ENCODE data around the gene PTPN2. TPM values are rescaled to one million over a fixed set of nuclear protein-coding genes. Genes with fewer than 3 reads are reported as not detected.
A peak's percentile ranks its signal among the peaks of the same experiment; 100 is the strongest.

Gene PTPN2
- total RNA-seq, 1 donor from 2014 or later, result 38.5 TPM

DNA sequence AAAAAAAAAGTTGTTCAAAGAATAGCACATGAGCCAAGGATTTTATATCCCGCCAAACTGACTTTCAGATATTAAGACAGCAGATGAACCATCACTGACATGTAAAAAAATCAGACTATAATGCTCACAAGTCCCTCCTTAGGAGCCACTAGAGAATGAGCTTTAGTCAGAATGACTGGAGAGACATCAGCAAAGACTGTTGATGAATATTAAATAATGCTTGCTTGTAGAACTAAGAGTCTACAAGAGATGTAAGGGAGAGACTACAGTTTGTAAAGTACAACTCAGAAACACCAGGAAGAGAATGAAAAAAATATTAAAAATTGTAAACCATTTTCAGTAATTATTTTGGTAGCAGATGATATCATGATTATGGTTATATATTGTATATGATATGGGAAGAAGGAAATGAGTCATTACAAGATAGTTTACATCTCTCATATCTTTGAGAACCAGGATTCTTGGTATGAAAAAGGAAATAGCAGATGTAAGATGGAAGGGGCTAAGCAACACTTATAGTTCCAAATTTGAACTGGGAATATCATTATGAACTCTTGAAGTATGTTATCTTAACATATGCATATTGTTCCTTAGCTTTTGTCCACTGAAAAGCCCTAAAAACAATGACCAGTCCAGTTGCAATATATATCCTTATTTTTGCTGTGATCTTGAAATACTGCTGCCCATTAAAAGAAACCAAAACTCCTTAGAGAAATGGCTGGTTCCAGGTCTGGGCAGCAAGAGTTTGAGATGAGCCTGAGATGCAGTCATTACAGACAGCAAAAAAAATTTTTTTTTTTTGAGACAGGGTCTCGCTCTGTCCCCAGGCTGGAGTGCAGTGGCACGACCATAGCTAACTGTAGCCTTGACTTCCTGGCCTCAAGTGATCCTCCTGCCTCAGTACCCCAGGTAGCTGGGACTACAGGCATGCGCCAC is 55.7 kb downstream of the PTPN2 start:
- DNase-seq (ENCODE audit: low read depth), result no peak

DNA sequence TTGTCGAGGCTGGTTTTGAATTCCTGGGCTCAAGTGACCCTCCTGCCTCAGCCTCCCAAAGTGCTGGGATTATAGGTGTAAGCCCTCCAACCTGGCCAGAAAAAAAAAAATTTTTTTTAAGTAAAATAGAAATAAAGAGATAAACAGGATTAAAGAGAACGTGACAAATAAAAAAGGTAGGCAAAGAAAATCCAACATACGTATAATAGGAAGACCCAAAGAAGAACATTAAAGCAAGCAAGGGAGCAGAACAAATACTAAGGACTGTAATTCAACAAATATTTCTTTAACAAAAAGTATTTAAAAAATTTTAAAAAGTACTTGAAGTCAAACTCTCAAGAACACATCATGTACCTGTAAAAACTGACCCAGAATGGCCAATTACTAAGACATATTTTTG is 56.4 kb downstream of the PTPN2 start:
- DNase-seq (ENCODE audit: low read depth), result no peak

DNA sequence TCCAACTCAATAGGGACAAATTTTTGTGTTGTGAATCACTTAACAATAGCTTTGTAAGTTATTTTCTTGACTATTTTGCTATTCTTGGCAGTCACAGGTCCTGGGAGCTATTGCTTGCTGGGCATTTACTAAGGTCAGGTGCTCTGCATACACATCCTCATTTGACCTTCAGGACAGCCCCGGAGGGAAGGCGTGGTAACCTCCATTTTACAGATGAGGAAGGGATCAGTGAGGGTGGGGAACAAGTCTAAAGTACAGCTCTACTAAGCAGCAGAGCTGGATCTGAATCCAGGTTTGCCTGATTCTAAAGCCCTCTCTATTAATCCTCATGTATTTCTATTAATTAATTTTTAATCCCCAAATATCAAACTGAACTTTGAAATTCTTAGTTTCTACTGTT is 58.8 kb downstream of the PTPN2 start:
- DNase-seq (ENCODE audit: low read depth), result no peak

DNA sequence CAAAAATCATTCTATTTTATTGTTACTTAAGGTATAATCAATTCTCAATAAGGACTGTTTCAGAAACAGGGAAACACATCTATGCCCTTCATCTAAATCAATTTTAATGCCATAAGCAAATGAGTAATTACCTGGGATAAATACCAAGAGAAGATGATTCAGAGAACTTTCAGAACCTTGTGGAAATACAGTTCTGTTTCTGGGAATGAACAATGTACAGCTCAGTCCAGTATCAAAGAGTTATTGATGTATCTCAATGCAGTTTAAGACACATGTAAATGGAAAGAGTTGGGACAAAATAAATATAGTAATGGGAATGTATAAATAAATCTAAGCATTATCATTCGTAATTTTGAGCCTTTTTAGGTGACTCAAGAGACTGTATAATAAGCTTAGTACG is 60.1 kb downstream of the PTPN2 start:
- no peak for DNase-seq (ENCODE audit: low read depth)

DNA sequence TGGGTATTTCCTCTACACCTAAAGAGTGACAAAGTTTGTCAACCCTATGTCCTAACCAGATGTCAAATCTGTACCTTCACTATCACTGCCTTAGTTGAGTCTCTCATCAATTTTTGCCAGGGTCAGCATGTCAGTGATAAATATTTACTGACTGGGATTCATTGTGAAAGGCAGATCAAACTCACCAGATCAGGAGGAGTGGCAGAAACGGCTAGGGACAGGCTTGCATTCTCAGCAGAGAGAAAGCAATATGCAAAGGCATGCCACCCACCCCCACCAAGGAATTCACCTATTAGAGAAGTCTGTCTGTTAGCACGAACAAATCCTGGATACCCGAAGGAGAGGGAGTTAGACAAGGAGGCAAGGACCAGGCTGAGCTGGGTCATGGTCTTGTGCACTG is 62.6 kb downstream of the PTPN2 start:
- DNase-seq (ENCODE audit: low read depth), result no peak

DNA sequence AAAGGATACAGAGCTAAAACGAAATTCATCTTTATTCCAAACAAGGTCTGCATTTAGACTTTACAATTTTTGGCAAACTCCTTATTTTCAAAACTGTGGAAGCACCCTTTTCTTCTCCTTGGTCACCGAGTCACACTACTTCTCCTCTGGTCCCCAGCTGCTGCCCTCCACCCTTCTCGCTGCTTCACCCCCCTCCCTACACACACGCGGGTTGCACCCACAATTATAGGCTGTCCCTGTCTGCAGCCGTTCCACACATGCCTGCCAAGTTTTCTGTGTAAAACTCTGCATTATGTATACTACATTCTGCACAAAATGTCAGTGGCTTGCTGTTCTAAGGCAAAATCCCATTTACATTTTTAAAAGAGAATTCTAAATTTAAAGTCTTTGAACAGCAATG is 63.5 kb downstream of the PTPN2 start:
- DNase-seq (ENCODE audit: low read depth), result no peak

DNA sequence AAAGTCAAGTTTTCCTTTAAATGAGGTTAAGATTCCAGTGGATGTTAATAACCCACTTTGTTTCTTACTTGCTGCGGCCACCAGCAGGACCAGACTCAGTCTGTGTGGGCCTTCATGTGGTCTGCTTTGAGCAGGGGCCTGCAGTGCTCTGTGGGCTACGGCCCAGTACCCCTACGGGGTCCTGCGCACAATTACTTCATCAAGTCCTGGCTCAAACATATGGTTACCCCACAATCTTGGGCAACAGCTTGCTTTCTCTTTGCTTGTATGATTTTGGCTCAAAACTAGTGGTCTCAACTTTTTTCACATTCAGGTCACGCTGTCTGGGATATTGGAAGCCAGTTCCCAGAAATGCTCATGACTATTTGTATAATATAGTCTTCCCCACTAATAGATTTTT is 64.2 kb downstream of the PTPN2 start:
- no peak for DNase-seq (ENCODE audit: low read depth)

DNA sequence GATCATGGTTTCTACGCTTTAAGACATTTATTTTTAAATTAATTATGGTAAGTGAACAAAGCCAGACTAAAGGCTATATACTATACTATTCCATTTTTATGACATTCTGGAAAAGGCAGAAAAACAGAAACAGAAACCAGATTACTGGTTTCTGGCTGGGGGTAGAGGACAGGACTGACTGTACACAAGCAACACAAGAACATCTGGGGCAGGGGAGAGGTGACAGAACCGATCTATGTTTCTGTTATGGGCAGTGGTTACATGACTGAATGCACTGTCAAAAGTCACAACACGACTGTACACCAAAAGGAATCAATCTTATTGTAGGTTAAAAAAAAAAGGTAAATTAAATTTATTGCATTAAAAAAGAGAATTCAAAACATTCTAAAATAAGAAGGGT is 64.7 kb downstream of the PTPN2 start:
- DNase-seq (ENCODE audit: low read depth), result no peak

DNA sequence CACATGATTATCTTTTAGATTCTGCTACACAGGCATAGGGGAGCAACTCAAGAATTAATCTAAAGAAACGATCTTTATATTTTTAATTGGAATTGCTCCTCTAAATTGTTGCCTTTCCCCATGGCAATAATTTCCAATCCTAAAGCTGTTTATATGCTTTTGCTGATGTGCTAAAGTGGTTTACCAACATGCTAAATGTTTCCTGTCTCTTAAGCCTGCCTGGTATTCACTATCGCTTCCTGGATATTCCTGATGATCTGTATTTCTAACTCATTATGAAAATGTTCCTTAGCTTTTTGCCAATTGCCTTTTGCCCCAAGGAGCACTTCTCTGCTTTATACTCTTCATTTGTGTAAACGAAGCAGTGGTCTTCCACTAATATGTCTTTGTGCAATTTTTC is 65.8 kb downstream of the PTPN2 start:
- DNase-seq (ENCODE audit: low read depth), result no peak

DNA sequence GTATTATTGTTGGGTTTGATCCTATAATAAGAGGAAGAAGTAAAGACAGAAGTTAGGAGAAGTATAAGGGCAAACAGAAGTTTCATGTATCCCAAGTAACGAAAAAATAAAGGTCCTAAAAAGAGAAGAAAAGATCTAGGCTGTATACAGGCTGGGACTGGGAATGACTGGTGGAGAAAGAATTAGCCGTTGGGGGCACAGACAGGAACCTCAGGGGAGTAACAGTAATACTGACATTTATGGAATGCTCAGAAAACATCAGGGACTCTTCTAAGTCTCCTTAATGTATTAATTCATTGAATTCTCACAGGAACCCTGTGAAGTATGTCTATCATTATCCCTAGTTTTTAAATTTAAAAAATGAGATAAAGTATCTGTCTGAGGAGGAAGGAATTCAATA is 67.6 kb downstream of the PTPN2 start:
- DNase-seq (ENCODE audit: low read depth), result no peak

DNA sequence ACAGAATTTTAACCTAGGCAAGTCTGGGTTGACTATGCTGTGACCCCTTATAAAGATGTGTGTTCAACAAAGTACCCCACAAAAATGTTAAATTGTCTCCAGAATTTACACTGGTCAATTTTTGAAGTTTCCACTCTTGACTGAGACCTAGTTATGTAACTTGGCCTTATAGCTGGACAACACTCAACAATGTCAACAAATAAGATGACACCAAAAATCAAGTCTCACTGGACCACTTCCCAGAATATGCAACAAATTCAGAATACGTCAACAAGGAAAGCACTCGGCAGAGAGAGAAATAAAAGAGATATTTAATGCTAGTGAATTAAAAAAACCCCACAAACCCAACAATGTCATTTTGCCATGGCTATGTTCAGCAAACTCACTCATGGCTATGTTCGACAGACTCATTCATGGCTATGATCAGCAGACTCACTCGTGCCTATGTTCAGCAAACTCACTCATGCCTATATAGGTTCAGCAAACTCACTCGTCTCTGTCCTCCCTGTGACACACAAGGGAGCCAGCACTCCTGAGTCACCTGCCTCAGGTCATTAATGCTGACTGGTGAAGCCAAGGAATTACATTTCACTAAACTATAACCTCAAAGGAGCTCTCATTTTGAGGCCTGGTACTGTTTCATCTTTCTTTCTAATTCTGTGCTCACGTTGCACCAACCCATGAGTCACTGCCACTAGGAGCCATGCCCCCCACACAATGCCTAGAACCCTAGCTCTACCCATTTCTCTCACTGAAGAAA is 72.7 kb downstream of the PTPN2 start:
- no peak for DNase-seq (ENCODE audit: low read depth)

DNA sequence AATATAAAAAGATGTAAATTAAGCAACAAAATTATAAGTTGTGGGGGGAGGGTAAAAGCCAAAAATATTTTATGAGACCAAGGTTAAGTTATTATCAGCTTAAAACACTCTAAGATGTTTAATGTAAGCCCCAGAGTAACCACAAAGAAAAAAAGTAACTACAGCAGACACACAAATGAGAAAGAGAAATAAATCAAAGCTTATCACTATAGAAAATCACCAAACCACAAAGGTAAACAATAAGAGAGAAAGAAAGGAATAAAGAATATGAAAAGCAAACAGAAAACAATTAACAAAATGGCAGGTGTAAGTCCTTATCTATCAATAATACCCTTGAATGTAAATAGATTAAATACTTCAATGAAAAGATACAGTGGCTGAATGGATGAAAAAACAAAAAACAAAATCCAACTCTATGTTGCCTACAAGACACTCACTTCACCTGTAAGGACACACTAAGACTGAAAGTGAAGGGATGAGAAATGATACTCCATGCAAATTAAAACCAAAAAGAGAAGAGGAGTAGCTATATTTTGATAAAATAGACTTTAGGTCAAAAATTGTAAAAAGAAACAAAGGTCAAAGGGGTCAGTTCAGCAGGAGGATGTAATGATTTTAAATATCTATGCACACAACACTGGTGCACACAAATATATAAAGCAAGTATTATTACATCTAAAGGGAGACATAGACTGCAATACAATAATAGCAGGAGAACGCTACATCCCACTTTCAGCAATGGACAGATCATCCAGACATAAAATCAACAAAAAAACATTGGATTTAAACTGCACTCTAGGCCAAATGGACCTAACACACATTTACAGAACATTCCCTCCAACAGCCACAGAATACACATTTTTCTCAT is 80.7 kb downstream of the PTPN2 start:
- no peak for DNase-seq (ENCODE audit: low read depth)

DNA sequence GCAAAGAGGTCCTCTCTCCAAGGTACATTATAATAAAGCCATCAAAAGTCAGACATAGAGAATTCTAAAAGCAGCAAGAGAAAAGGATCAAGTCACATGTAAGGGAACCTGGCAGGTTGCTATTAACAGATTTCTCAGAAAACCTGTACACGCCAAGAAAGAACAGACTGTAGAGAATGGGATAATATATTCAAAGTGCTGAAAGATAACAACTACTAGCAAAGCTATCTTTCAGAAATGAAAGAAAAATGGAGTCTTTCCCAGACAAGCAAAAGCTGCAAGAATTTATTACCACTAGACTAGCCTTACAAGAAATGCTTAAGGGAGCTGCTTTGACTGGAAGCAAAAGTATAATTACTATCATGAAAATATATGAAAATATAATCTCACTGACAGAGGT is 81.5 kb downstream of the PTPN2 start:
- no peak for DNase-seq (ENCODE audit: low read depth)

DNA sequence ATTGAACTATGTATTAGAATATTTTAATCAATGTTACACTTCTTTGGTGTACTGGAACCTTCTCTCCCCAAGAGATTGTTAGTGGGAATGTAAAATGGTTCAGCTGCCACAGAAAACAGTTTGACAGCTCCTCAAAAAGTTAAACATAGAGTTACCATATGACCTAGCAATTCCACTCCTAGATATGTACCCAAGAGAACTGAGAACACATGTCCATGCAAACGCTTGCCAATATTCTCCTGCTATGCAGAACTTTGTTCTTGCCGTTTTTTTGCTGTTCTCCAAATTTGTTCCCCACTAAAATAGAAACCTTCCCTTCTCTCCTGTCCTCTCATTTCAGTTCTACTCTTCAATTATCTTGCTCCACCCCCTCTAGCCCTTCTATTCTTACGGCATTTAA is 87.6 kb downstream of the PTPN2 start:
- DNase-seq (ENCODE audit: low read depth), result no peak

DNA sequence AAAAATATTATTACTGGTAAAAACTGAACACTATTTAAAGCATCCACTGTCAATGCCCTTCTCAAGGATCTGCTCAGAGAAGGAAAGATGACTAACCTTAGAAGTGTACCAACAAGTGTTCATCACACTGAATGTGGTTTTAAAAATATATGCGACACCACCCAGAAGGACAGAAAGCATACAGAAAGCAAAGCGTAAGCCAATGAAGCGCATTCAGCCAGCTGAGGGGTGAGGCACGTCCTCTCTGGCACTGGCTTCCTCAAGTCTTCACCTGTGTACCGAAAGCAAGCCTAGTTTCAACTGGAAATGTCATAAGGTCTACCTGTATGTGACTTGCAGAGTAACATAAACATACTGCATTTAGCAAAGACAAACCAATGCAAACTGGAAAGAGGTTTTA is 92.4 kb downstream of the PTPN2 start:
- DNase-seq (ENCODE audit: low read depth), result no peak

DNA sequence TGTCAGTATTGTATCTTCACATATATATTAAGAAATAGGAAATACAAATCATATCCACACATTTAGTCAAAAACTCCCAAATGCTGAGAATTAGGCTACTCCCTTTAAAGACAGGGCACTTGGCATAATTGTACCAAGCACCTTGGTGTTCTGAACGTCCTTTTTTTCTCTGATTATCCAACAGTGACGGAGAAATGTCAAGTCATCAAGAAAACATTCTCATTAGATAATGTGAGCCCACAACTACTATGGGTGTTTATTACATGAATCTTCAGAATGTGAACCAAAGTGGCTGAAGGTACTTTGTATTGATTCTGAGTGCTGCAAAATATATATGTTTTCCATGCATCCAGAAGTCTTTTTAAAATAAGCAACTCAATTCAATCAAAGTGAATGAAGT is 97.4 kb downstream of the PTPN2 start:
- DNase-seq (ENCODE audit: low read depth), result no peak

DNA sequence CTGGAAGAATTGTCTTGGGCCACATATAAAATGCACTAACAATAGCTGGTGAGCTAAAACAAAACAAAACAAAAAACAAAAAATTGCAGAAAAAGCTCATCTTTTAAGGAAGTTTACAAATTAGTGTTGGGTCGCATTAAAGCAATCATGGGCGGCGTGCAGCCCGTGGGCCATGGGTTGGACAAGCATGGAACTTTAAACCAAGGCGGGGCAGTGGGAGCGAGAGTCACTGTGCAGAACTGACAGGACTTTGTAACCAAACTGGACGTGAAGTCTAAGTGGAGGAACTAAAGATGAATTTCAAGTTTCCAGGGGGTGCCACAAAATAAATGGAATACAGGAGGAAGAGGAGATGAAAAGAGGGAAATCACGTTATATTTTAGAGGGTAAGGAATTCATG is 100.5 kb downstream of the PTPN2 start:
- no peak for DNase-seq (ENCODE audit: low read depth)

DNA sequence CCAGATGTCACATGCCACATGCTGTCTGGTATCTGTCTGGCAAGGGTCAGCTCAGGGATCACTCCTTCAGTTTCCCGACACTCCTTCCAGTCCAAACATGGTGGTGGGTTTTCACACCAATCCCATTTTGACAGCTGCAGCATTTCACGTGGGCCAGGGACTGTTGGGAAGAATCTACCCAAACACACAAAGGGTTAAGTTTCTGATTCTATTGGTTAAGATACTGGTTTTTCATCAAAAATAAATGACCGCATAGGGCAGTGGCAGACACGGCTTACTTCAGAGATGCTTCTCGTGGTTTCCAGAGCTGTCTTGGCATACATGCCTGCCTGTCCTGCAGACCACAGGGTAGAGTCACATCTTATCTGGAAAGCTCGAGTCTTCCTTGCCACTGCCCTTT is 101.5 kb downstream of the PTPN2 start:
- DNase-seq (ENCODE audit: low read depth), result peak; percentile 51

DNA sequence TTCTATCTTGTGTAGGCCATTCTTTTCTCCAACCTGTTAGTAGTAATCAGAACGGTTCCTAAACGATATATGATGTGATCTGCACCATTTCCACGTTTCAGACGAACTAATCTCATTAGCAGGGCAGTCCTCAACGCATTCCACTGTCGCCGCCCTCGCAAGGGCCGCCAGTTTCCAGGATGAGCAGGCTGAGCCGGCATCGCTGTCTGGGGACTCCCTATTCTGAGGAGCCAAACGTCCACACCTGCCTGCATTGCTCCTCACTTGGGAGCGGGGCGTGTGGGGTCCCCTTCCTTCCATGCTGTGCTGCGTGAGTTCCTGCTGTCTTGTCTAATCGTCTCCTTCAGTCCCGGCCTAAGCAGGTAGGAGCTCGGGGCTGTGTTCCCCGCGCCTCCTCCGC is 104.6 kb downstream of the PTPN2 start:
- DNase-seq (ENCODE audit: low read depth), result no peak

DNA sequence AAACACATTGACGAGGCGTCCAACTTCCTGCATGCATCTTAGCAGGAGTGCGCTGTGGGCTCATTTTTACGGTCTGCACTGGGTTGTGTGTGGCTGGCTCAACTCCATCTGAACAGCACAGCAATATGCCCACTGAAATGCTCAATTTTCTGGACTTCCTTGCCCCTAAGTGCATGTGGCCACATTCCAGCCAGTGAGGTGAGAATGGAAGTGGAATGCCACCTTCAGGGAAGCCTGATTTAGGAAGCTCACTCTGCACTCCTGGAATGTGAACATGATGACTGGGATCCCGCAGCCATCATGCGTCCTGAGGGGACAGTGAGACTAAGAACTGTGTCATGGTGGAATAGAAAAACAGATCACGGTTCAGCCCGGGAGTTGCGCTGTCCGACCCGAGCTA is 105.0 kb downstream of the PTPN2 start:
- DNase-seq (ENCODE audit: low read depth), result no peak

DNA sequence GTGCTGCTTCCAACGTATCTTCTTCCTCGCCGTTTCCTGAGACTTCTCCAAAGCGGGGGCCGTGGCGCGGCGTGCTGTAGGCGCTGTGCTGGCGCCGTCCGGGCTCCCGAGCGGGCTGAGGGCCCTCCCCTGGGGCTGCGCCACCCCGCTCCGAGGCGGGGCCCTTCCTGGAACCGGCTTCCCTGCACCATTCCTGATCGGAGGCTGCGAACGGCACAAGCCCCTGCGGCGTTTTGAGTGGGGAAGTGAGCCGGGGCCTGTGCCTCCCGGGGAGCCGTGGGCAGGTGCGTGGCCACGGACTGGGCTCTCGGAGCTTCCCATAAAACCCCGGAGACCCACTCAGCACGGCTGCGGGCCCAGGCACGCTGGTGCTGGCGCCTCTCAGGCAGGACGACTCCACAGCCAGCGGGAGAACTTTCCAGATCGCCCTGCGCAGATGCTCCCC is 106.5 kb downstream of the PTPN2 start:
- no peak for DNase-seq (ENCODE audit: low read depth)
